ENCODE data around the gene HIC2. TPM values are rescaled to one million over a fixed set of nuclear protein-coding genes. Genes with fewer than 3 reads are reported as not detected.

Gene HIC2
- polyA plus RNA-seq, 3 donors = 0.34 to 3.9 (median 0.36) TPM

DNA sequence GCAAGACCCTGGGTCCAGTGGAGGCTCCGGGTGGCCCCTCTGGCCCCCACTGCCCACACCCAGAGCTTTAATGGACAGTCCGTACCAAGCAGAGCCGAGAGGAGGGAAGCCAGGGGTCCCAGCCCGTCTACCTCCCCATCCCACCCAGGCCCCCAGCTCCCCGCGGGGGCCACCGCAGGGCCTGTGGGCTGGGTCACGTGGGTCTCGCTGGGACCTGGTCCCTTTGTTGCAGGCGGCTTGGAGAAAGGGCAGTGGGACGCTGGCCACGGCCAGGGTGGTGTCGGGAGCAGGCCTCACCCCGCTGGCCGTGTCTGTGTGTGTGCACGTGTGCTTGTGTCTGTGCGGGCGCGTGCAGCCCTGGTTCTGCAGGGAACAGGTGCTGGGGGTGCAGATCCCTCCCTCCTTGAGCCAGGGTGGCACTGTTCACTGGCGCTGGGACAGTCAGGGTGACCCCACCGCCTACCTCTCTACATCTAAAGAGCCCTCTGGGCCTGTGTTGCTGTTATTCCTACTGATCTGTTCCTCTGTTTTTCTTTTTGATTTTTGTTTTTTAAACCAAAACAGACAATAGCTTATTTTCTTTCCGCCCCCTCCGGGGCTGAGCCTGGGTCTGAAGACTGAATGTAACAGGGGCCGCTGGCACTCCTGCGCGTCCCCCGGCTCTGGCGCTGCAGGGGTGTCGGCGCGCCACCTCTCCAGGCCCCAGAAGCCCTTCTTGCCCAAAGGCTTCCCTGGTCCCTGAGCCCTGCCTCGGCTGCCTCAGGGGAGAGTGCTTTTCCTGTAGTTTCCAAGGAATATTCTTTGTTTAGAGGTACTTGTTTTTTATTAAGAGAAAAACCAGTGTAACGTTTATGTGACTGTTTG lies 29.9 kb downstream of the HIC2 start:
- H2AFZ ChIP-seq (ENCODE audit: insufficient read depth, low read depth, low read length, poor library complexity, severe bottlenecking) = no peak overlapping the region
- H3K9me3 ChIP-seq (replicated peaks in 1 of 2; ENCODE audit: control insufficient read depth in 1 of 2, insufficient read depth in 1 of 2, low read length in 2 of 2) = no peaks in the 10 kb centered on the region
- H3K4me1 Mint-ChIP-seq = peaks cover 5% of the 10 kb centered on the region
- H3K27ac Mint-ChIP-seq = peak overlapping the region in 1 of 7 donors; percentile 83
- H3K4me2 ChIP-seq (replicated peaks; ENCODE audit: extremely low read depth, low read length, poor library complexity, severe bottlenecking) = no peak overlapping the region
- no peak overlapping the region for H3K4me3 Mint-ChIP-seq
- H3K9me3 Mint-ChIP-seq = no peaks in the 10 kb centered on the region
- peaks cover 27 to 54% of the 10 kb centered on the region in 2 donors for H3K36me3 Mint-ChIP-seq
- peaks cover 28 to 51% of the 10 kb centered on the region in 2 donors for H3K36me3 ChIP-seq (replicated peaks in 1 of 2; ENCODE audit: control insufficient read depth in 1 of 2, insufficient read depth in 2 of 2, low read length in 2 of 2)
- TF ChIP-seq CTCF (IDR thresholded peaks at IDR 0.05) = no peak
- H3K9ac ChIP-seq (ENCODE audit: insufficient read depth, low read length, poor library complexity, severe bottlenecking) = no peak overlapping the region
- intact Hi-C loops (cut with micrococcal nuclease) = no loop called here
- H3K79me2 ChIP-seq (ENCODE audit: insufficient read depth, low read length) = peaks cover 19% of the 10 kb centered on the region
- H3K27ac ChIP-seq (ENCODE audit: low read depth in 1 of 2, low read length in 2 of 2) = no peak overlapping the region
- no peaks in the 10 kb centered on the region for H3K27me3 ChIP-seq (ENCODE audit: control insufficient read depth in 2 of 2, insufficient read depth in 2 of 2, low read length in 2 of 2)
- 95% methylated on average over 19 of the region's 33 CpGs for WGBS (ENCODE audit: insufficient coverage)
- H3K4me3 ChIP-seq (replicated peaks in 1 of 3; ENCODE audit: low read depth in 2 of 3, low read length in 3 of 3) = no peak overlapping the region
- H3K4me1 ChIP-seq (ENCODE audit: control insufficient read depth in 1 of 2, insufficient read depth in 2 of 2, low read length in 2 of 2) = peaks cover 7 to 8% of the 10 kb centered on the region in 2 donors
- DNase-seq = no peak
- H3K27me3 Mint-ChIP-seq (ENCODE audit: low read depth in 3 of 3) = no peaks in the 10 kb centered on the region
- H4K20me1 ChIP-seq (ENCODE audit: insufficient read depth, low read length) = peaks cover 11% of the 10 kb centered on the region

DNA sequence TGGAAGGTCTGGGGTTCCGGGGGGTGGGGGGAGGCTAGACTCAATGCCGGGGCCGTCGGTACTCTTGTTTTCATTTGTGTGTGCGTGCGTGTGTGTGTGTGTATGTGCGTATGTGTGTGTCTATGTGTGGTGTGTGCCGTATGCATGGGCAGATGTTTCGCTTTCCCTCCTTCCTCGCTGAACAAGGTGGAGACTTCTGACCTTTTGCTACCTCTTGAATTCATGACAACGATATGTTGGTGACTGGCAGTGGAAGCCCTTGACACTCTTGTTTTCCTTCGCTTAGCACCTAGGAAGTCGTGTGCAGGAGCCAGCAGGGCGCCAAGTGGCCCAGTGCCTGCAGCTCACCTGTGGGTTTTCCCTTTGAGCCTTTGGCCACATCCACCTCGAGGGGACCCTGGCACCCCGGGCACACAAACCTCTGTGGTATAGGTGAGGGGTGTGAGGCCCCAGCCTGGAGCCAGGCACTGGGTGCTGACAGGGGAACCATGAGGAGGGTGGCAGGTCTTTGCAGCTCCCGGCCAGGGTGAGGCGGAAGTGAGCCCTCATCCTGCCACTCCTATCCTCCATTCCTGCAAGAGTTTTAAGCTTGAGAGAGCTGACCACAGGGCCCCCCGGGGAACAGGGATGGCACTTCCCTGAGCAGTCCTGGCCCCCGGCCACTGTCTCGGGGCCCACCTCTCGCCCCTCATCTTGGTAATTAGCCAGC lies 30.7 kb downstream of the HIC2 start:
- H3K4me1 ChIP-seq (ENCODE audit: control insufficient read depth in 1 of 2, insufficient read depth in 2 of 2, low read length in 2 of 2) = peaks cover 3 to 4% of the 10 kb centered on the region in 2 donors
- peaks cover 27 to 54% of the 10 kb centered on the region in 2 donors for H3K36me3 Mint-ChIP-seq
- H4K20me1 ChIP-seq (ENCODE audit: insufficient read depth, low read length) = peaks cover 11% of the 10 kb centered on the region
- no peaks in the 10 kb centered on the region for H3K27me3 ChIP-seq (ENCODE audit: control insufficient read depth in 2 of 2, insufficient read depth in 2 of 2, low read length in 2 of 2)
- peak in 1 of 3 donors; percentile 5 for DNase-seq
- H3K79me2 ChIP-seq (ENCODE audit: insufficient read depth, low read length) = peaks cover 18% of the 10 kb centered on the region
- H2AFZ ChIP-seq (ENCODE audit: insufficient read depth, low read depth, low read length, poor library complexity, severe bottlenecking) = no peak overlapping the region
- H3K9me3 ChIP-seq (replicated peaks in 1 of 2; ENCODE audit: control insufficient read depth in 1 of 2, insufficient read depth in 1 of 2, low read length in 2 of 2) = no peaks in the 10 kb centered on the region
- 88% methylated on average over 20 of the region's 22 CpGs for WGBS (ENCODE audit: insufficient coverage)
- no peak overlapping the region for H3K4me2 ChIP-seq (replicated peaks; ENCODE audit: extremely low read depth, low read length, poor library complexity, severe bottlenecking)
- H3K4me3 Mint-ChIP-seq = no peak overlapping the region
- H3K27ac ChIP-seq (ENCODE audit: low read depth in 1 of 2, low read length in 2 of 2) = no peak overlapping the region
- H3K27ac Mint-ChIP-seq = peak overlapping the region in 1 of 7 donors; percentile 71
- no peaks in the 10 kb centered on the region for H3K27me3 Mint-ChIP-seq (ENCODE audit: low read depth in 3 of 3)
- no peaks in the 10 kb centered on the region for H3K9me3 Mint-ChIP-seq
- peaks cover 5% of the 10 kb centered on the region for H3K4me1 Mint-ChIP-seq
- intact Hi-C loops (cut with micrococcal nuclease) = no loop called here
- TF ChIP-seq CTCF (IDR thresholded peaks at IDR 0.05) = no peak
- H3K4me3 ChIP-seq (replicated peaks in 1 of 3; ENCODE audit: low read depth in 2 of 3, low read length in 3 of 3) = no peak overlapping the region
- no peak overlapping the region for H3K9ac ChIP-seq (ENCODE audit: insufficient read depth, low read length, poor library complexity, severe bottlenecking)
- peaks cover 28 to 51% of the 10 kb centered on the region in 2 donors for H3K36me3 ChIP-seq (replicated peaks in 1 of 2; ENCODE audit: control insufficient read depth in 1 of 2, insufficient read depth in 2 of 2, low read length in 2 of 2)
